ENCODE data around the gene PAX2.

GRCh38 chr10:100806356-100806645, 60.9 kb downstream of the PAX2 start:
- no peak for TF ChIP-seq CTCF (IDR thresholded peaks at IDR 0.05)
- TF ChIP-seq POLR2A (IDR thresholded peaks at IDR 0.05) = no peak
- TF ChIP-seq POLR2AphosphoS5 (IDR thresholded peaks at IDR 0.05) = no peak

All from suprapubic skin (tissue), 4 donors.